Measurements from ENCODE around the gene STARD3.
A peak's percentile ranks its signal among the peaks of the same experiment; 100 is the strongest.
"Not testable (repeated sequence)": the region's sequence is repeated elsewhere in the genome, so short reads cannot be mapped to it uniquely, and the experiment has no call there.

The STARD3 gene

DNA sequence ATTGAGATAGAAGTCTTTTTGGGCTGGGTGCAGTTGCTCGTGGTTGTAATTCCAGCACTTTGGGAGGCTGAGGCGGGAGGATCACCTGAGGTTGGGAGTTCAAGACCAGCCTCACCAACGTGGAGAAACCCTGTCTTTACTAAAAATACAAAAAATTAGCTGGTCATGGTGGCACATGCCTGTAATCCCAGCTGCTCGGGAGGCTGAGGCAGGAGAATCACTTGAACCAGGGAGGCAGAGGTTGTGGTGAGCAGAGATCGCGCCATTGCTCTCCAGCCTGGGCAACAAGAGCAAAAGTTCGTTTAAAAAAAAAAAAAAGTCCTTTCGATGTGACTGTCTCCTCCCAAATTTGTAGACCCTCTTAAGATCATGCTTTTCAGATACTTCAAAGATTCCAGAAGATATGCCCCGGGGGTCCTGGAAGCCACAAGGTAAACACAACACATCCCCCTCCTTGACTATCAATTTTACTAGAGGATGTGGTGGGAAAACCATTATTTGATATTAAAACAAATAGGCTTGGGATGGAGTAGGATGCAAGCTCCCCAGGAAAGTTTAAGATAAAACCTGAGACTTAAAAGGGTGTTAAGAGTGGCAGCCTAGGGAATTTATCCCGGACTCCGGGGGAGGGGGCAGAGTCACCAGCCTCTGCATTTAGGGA, 62.3 kb downstream of the STARD3 start:
- not testable (repeated sequence) for DNase-seq

DNA sequence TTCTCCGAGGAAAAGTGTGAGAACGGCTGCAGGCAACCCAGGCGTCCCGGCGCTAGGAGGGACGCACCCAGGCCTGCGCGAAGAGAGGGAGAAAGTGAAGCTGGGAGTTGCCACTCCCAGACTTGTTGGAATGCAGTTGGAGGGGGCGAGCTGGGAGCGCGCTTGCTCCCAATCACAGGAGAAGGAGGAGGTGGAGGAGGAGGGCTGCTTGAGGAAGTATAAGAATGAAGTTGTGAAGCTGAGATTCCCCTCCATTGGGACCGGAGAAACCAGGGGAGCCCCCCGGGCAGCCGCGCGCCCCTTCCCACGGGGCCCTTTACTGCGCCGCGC, 62.8 kb downstream of the STARD3 start, which contains the start of gene ERBB2:
Gene ERBB2, plus strand, starts transcription at position 247 of the 330 bp plus-strand sequence. CDS start 175 bp downstream, outside the sequence.
- no peak for DNase-seq

DNA sequence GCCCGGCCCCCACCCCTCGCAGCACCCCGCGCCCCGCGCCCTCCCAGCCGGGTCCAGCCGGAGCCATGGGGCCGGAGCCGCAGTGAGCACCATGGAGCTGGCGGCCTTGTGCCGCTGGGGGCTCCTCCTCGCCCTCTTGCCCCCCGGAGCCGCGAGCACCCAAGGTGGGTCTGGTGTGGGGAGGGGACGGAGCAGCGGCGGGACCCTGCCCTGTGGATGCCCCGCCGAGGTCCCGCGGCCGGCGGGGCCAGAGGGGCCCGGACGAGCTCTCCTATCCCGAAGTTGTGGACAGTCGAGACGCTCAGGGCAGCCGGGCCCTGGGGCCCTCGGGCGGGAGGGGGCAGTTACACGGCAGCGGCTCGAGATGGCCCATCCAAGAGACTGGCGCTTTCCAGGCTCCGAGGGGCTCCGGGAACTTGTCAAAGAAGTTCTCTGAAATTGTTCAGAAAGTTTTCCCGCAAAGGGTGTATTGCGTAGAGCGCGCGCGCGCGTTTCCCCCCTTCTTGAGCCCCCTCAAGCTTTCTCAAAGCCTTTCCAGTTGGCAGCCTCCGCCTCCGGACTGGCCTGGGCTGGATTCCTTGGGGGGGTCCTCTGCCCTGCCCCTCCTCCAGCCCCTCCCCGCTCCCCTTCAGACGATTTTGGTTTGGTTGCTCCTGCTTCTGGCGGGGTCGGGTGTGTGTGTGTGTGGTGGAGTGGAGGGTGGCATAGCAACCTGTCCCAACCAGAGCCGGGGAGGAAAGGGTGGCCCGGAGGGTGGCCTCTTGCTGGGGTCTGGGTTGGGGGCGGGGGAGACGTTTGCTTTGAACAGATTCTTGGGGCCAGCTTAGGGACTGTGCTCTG, 63.4 kb downstream of the STARD3 start:
- DNase-seq = no peak

DNA sequence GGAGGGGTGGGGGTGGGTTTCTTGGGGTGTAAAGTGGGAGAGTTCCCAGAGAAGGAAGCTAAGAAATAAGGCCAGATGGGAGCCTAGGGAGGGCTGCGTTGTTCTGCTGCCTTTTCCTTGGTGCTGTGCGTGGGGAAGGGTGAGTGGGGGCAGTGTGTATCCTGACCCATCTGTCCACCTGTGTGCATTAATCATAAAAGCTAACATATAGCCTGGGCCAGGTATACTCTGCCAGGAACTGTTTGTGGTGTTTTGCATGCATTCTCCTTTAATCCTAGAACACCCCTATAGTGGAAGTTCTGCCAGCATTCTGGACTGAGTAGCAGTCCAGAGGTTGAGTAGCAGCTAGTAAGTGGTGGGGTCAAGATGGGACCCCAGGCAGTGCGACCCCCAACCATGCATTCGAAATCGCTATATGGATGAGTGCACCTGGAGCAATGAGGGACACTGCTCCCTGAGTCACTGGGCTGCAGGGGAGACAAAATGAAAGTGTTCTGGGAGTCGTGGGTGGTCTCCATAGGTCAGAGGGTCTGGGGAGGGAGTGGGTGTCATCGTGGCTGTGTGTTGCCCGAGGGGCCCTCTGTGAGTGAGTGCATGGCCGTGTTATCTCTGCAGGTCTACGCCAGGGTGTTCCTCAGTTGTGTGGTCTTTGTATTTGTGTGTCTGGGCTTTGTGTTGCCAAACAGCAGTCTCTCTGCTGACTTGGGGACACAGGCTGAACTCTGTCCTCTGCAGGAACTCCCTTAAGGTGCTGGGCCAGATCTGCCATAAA, 64.3 kb downstream of the STARD3 start:
- no peak for DNase-seq

DNA sequence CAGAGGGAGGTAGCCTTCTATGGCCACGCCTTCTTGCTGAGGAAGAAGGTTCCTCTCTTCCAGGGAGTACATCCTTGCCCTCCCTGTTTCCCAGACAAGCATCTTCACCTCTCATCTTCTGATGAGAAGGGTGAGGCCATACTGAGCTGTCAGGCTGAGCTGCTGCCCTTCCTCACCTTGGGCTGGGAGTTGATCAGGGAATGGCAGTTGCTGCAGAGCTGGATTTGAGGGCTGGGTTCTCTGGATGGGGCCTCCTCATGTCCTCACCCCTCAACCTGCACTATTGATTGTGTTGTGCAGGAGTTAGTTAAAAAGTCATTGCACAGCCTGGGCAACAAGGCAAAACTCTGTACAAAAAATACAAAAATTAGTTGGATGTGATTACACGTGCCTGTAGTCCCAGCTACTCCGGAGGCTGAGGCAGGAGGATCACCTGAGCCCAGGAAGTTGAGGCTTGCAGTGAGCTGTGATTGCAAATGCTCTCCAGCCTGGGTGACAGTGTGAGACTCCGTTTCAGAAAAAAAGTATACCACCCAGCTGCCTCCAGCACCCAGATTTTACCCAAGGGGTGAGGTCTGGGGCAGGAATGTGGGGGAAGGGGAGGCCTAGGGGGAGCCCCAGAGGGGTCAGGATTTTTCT, 65.0 kb downstream of the STARD3 start:
- no peak for DNase-seq

DNA sequence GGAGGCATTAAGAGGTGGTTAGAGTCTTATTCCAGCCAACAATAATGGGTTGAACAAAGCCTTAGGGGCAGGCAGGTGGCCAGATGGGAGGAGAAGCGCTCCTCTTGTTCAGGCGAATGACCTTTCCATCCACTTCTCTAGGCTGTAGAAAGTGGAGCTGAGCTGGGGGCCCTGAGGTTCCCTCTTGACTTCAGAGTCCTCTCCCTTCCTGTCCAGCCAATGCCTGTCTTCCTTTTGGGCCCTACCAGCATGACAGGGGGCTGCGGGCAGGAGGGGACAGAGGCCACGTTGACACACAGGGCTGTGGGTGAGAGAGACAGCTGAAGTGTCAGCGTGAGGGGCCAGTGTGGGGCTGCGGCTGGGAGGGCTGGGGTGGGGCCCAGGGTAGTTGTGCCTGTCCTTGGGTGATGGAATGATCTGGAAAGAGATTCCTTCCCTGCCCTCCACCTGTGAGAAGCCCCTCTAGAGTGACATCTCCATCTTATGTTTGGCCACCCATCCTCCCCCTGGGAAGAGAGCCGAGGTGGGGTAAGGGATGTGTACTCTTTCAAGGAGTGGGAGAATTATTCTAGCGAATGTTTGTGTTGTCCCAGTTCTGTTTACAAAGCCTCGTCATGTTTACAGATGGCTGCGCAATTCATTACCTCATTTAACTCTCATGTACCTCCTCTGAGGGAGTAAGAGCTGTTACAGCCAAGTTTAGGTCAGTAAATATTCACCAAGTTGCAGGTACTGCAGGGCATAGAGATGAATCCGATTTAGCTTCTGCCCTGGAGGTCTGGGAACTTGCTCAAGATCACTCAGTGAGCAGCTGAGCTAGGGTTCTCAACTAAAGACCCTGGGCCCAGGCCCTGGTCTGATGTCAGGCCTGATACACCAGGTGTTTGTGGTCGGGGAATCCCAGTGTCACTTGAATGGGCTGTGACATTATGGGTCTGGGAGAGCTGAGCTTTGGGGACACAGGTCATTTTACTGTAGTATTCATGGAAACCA, 66.3 kb downstream of the STARD3 start:
- no peak for DNase-seq

DNA sequence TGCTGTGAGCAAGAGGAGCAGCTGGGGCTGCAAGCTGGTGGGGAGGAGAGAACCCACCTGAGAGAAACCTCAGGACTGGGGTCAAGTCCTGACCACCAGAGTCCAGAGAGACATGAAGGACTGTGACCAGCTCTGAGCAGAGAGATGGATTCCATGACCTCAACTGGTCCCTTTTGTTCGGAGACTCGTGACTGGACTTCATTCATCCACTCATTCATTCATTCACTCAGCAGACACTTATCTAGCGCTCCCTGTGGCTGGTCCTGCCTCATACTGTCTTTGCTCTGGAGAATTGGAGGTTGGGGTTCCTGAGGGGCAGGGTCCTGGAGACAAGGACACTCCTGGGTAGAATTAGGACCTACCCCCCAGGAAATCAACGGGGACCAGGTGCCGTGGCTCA, 67.0 kb downstream of the STARD3 start:
- no peak for DNase-seq

DNA sequence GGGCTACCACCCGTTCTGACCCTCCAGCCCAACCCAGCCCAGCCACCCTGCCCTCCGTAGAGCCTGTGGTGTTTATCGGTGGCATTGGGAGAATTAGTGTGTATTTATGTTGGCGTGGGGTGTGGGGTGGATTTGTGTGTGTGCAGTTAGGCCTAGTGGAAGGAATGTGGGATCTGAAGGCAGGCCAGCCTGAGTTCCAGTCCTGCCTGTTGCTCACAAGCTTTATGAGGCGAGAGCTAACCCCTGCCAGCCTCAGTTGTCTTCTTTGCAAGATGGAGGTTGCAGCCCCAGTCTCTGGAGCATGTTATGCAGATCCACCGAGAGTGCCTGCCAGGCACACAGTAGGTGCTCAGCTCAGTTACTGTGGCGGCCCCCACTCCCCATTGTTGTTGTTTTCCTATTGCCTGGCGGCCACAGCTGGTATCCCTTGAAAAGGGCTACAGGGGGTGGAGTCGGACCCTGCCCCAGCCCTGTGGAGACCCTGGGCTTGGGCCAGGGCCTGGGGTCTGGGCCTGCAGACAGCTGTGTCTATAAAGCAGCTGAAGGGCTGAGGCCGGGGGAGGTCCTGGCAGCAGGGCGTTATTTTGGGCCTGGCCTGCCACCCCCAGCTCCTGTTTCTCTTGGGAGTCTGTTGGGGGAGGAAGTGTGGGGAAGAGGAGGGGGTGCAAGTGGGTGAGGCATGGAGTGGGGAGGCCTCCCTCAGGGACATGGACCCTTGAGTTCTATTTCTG, 68.0 kb downstream of the STARD3 start:
- no peak for DNase-seq

DNA sequence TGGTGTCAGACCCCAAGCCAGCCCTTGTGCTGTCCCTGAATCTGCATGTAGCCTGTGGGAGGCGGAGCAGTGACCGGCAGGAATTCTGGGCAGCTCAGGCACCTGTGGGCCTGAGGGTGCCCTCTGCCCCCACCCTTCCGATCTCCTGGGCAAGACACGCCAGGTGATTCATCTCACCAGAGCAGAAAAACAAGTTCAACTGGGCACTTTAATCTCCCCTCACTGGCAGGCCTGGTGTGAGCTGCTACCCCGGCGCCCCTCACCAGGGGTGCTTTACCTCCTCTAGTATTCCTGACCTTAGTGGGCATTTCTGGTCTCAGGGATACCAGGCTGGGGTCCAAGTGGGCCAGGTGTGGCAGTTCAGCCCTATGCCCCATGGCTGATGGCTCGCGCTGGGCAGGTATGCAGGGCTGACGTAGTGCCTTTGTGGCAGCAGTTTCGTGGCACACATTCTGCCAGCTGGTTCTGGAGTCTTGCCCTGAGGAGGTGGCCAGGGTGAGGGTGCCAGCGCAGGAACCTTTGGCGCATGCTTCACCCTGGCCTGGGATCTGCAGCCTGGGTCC, 68.9 kb downstream of the STARD3 start:
- DNase-seq = no peak

DNA sequence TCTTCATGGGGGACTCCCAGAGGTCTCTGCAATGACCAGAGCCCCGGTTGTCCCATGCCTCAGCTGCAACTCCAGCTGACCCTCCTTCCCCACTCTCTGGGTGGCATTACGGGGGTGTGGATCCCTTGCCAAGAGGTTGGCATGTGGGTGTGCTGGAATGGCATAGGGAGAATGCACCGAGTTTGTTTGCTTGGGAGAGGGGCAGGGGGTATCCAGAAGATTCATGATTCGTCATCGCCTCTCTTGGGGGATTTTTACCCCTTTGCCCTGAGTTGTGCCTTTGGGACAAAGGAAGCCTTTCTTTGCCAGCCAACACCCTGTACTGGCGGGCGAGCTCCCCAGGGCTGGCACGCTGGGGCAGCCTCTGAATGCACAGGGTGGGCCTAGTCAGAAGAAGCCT, 69.4 kb downstream of the STARD3 start:
- DNase-seq = no peak

DNA sequence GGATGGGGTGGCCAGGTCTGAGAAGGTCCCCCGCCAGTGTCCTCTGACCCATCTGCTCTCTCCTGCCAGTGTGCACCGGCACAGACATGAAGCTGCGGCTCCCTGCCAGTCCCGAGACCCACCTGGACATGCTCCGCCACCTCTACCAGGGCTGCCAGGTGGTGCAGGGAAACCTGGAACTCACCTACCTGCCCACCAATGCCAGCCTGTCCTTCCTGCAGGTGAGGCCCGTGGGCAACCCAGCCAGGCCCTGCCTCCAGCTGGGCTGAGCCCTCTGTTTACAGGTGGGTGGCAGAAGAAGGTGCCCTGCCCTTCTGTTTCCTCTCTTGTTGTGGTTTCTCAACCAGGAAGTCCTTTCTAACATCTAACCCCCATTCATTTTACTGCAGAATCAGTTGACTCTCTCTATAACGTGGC, 70.0 kb downstream of the STARD3 start:
- no peak for DNase-seq

DNA sequence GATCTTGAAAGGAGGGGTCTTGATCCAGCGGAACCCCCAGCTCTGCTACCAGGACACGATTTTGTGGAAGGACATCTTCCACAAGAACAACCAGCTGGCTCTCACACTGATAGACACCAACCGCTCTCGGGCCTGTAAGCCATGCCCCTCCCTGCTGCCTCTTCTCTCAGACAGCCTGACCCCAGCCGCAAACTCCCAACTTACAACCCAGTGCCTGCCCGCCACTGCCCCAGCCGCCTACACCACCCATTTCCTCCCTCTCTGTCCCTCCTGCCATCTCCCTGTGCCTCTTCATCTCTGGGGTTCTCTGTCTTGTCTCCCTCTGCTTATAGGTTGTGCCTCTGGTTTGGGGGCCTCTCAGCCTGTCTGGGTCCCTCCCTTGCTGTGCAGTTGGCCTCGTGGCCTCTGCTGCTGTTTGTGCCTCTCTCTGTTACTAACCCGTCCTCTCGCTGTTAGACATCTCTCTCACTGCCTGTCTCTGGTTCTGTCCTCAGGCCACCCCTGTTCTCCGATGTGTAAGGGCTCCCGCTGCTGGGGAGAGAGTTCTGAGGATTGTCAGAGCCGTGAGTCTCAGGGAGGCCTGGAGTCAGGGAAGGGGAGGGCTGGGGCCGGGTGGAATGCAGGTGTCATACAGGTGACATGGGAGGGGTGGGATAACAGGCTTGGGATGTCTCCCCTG, 72.5 kb downstream of the STARD3 start:
- no peak for DNase-seq

DNA sequence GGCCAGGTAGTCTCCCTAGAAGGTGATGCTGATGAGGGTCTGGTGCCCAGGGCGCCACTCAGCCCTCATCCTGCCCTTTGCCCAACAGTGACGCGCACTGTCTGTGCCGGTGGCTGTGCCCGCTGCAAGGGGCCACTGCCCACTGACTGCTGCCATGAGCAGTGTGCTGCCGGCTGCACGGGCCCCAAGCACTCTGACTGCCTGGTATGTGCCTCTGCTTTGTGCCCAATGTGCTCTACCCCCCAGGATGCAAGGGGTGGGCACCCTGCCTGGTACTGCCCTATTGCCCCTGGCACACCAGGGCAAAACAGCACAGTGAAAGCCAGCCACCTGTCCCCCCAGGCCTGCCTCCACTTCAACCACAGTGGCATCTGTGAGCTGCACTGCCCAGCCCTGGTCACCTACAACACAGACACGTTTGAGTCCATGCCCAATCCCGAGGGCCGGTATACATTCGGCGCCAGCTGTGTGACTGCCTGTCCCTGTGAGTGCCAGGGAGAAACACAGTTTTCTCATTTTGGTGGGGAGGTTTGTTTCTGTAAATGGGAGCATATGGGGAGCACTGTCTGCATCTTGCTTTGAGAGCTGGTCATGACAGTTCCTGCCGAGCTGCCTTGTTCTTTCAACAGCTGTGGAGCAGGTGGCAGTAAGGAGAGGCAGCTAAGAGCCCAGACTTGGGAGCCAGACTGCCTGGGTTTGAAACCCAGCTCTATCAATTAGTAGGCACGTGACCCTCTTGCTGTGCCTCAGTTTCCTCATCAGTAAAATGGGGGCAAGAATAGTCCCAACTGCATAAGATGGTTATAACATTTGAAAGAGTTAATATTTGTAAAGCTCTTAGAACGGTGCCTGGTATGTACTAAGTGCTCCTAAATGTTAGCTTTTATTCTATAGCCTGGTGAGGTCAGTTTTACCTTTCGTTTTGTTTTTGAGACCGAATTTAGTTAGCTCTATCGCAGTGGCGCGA, 73.3 kb downstream of the STARD3 start:
- DNase-seq = peak in 1 of 2 experiments; percentile 39

DNA sequence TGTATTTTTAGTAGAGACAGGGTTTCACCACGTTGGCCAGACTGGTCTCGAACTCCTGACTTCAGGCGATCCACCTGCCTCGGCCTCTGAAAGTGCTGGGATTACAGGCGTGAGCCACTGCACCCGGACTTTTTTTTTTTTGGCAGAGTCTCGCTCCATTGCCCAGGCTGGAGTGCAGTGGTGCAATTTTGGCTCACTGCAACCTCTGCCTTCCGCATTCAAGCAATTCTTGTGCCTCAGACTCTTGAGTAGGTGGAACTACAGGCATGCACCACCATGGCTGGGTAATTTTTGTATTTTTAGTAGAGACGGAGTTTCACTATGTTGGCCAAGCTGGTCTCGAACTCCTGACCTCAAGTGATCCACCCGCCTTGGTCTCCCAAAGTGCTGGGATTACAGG, 74.1 kb downstream of the STARD3 start:
- DNase-seq = not testable (repeated sequence)

DNA sequence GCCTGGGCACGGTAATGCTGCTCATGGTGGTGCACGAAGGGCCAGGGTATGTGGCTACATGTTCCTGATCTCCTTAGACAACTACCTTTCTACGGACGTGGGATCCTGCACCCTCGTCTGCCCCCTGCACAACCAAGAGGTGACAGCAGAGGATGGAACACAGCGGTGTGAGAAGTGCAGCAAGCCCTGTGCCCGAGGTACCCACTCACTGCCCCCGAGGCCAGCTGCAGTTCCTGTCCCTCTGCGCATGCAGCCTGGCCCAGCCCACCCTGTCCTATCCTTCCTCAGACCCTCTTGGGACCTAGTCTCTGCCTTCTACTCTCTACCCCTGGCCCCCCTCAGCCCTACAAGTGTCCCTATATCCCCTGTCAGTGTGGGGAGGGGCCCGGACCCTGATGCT, 74.9 kb downstream of the STARD3 start:
- no peak for DNase-seq

Measured in NCI-H524 (cell line).